GM19193 (cell line): ENCODE measurements around the gene CD2BP2.
A peak's percentile ranks its signal among the peaks of the same experiment; 100 is the strongest.

Experiments used
- POLR2A ChIP-seq: IDR thresholded peaks from 4 replicates; pipeline ENCODE4 v1.6.1; 2011; ENCODE audit not compliant: insufficient read depth, insufficient read length; ENCODE audit errors: extremely low read depth

The CD2BP2 gene

GRCh38 chr16:30355144-30355953, at the start of gene CD2BP2:
Gene CD2BP2 (minus strand): TSS chr16:30355308. CDS start chr16:30354681, 627 bp downstream.
- TF ChIP-seq POLR2A, result peak; percentile 68

GRCh38 chr16:30401768-30402425, 46.8 kb upstream of the CD2BP2 start:
- no peak for TF ChIP-seq POLR2A

- no peak for TF ChIP-seq POLR2A
These were observed 44.5 kb upstream of the CD2BP2 start for GRCh38 chr16:30399435-30400186.

- no peak for TF ChIP-seq POLR2A
These were observed 43.7 kb upstream of the CD2BP2 start for GRCh38 chr16:30398661-30399434.

- TF ChIP-seq POLR2A, result no peak
These were observed 42.9 kb upstream of the CD2BP2 start for GRCh38 chr16:30397776-30398660.

GRCh38 chr16:30397056-30397455, 41.9 kb upstream of the CD2BP2 start:
- TF ChIP-seq POLR2A, result no peak

- no peak for TF ChIP-seq POLR2A
These were observed 41.0 kb upstream of the CD2BP2 start for GRCh38 chr16:30395992-30396585.

- TF ChIP-seq POLR2A, result peak; percentile 61
These were observed 40.3 kb upstream of the CD2BP2 start, which contains the start of gene ZNF48 for GRCh38 chr16:30395155-30395991. Gene ZNF48 (plus strand): TSS chr16:30395420. CDS start chr16:30395795, 375 bp downstream.

GRCh38 chr16:30394592-30395154, 39.6 kb upstream of the CD2BP2 start:
- TF ChIP-seq POLR2A, result no peak

- no peak for TF ChIP-seq POLR2A
These were observed 28.4 kb upstream of the CD2BP2 start for GRCh38 chr16:30383521-30383920.

GRCh38 chr16:30382111-30382881, 27.2 kb upstream of the CD2BP2 start, which contains the start of gene SEPTIN1:
Gene SEPTIN1 (minus strand): TSS chr16:30382561. CDS start chr16:30382542, 19 bp downstream.
- TF ChIP-seq POLR2A, result peak; percentile 83
